Activated effector memory CD4-positive, alpha-beta T cell treated with anti-CD3 and anti-CD28 coated beads, Interleukin-2, amount 50 U/mL, for 16 hours (primary cell): ENCODE measurements around the gene DKKL1.

Experiments
- DNase-seq: peaks from one replicate; pipeline ENCODE4 v3.0.0-alpha.2; 2020

The DKKL1 gene

GRCh38 chr19:49422407-49423070, 58.9 kb downstream of the DKKL1 start:
- peak; percentile 78 for DNase-seq

DNA sequence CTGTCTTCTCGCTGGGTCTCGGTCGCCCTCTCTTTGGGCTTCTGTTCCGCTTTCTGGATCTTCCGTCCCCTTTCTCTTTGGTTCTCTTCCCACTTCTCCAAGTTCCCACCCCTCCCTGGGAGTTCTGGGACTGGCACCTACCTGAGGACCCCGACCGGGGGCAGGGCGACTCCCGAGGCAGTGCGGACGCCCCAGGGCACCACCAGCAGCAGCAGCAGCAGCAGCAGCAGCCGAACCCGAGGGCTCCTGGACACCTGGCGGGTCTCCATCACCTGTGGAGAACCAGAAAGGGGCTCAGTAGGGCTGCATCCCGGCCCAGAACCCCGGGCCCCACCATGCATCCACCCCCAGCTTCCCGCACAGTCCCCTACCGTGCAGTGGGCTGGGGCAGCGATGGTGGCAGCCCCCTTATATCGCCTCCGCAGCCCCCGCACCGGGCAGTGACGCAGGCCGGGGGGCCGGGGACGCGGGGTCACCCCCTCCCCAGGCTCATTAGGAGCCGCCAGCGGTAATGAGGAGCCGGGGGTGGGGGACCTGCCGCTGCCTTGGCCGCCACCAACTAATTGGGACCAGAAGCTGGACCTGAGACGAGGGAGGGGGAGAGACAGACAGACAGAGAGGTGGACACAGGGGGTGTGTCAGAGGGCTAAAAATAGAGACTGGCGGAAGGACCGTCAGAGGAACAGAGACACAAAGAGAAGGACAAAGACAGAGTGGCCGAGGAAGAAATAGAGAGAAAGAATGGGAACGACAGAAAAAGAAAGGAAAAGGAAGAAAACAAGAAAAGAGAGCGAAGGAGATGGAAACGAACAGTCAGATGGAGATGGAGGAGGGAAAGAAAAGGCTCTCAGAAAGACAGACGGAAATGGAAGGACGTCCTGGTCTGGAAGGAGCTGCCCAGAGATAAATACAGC, 59.7 kb downstream of the DKKL1 start, which contains the start of gene PTH2:
Gene PTH2 (minus strand): TSS at position 371 of the 914 bp plus-strand sequence. CDS start 102 bp downstream, at position 269.
- no peak for DNase-seq

- no peak for DNase-seq
Observed at GRCh38 chr19:49423985-49424303, 60.3 kb downstream of the DKKL1 start.
